ENCODE results near the gene FIGN.

GRCh38 chr2:163658556-163658955, 77.3 kb downstream of the FIGN start:
- TF ChIP-seq EZH2 (IDR thresholded peaks at IDR 0.05) (no peak), POLR2AphosphoS5 (IDR thresholded peaks at IDR 0.05; ENCODE audit: borderline replicate concordance, low read depth, low read length) (no peak)

Measured in SK-N-MC (cell line).